HepG2 (cell line): ENCODE results near the gene PTGES3. TPM values are rescaled to one million over a fixed set of nuclear protein-coding genes. Genes with fewer than 3 reads are reported as not detected.

Experiments
- BCLAF1 ChIP-seq: fragments of 450-650 bp; IDR thresholded peaks from 2 replicates; pipeline ENCODE4 v1.6.1; 2017; ENCODE audit warnings: mild to moderate bottlenecking
- BRD4 ChIP-seq: sonication (generic); formaldehyde crosslinking; IDR thresholded peaks from 2 replicates; pipeline ENCODE4 v1.4.0; 2020; ENCODE audit warnings: missing genetic modification reagents
- CHCHD3 ChIP-seq: sonication (generic); formaldehyde crosslinking; IDR thresholded peaks from 2 replicates; pipeline ENCODE4 v1.8.0; 2022; ENCODE audit warnings: mild to moderate bottlenecking, missing genetic modification reagents, moderate library complexity
- EP300 ChIP-seq, 3 experiments: sonication (generic) in 1 of 3; formaldehyde crosslinking in 1 of 3; IDR thresholded peaks; 2 replicates each; pipeline versions ENCODE4 v1.5.1 to v1.6.1; 2011 to 2020; ENCODE audit warnings: low read depth in 2 of 3, low read length in 2 of 3, borderline replicate concordance in 1 of 3, improper control_type of control experiment in 1 of 3, mild to moderate bottlenecking in 1 of 3, missing genetic modification reagents in 1 of 3, moderate library complexity in 1 of 3
- KDM5B ChIP-seq: sonication (generic); formaldehyde crosslinking; IDR thresholded peaks from 2 replicates; pipeline ENCODE4 v1.4.0; 2020; ENCODE audit warnings: missing genetic modification reagents, mild to moderate bottlenecking, borderline replicate concordance
- NR2F1 ChIP-seq, 2 experiments: fragments of 450-650 bp in 1 of 2; formaldehyde crosslinking in 1 of 2; IDR thresholded peaks; 2 replicates each; pipeline versions ENCODE4 v1.5.0 to v1.6.1; 2016 to 2020; ENCODE audit warnings: mild to moderate bottlenecking in 1 of 2, missing compliant biosample characterization in 1 of 2, missing genetic modification reagents in 1 of 2, moderate library complexity in 1 of 2
- TEAD3 ChIP-seq: optimal IDR thresholded peaks from 2 replicates; pipeline ENCODE3; 2016; ENCODE audit warnings: borderline replicate concordance
- ZBTB1 ChIP-seq: sonication (generic); formaldehyde crosslinking; IDR thresholded peaks from 2 replicates; pipeline ENCODE4 v1.4.0; 2020; ENCODE audit warnings: missing genetic modification reagents, borderline replicate concordance
- ZNF225 ChIP-seq: sonication (generic); formaldehyde crosslinking; IDR thresholded peaks from 2 replicates; pipeline ENCODE4 v1.4.0; 2020; ENCODE audit warnings: mild to moderate bottlenecking, missing genetic modification reagents
- ZNF282 ChIP-seq: fragments of 450-650 bp; IDR thresholded peaks from 2 replicates; pipeline ENCODE4 v1.6.1; 2018; ENCODE audit not compliant: partially characterized antibody
- ZNF512B ChIP-seq: sonication (generic); formaldehyde crosslinking; IDR thresholded peaks from 2 replicates; pipeline ENCODE4 v1.5.1; 2020; ENCODE audit warnings: missing genetic modification reagents, mild to moderate bottlenecking, borderline replicate concordance
- ZXDC ChIP-seq: sonication (generic); formaldehyde crosslinking; IDR thresholded peaks from 2 replicates; pipeline ENCODE4 v1.5.0; 2020; ENCODE audit warnings: mild to moderate bottlenecking, missing genetic modification reagents
- polyA plus RNA-seq, 8 experiments: library from polyadenylated mRNA; depleted of rRNA in 3 of 8; stranded (reverse) in 7 of 8; unstranded in 1 of 8; fragments of >200 nt; fragmentation: Illumina TruSeq in 4 of 8; extraction: Trizol in 4 of 8; gene quantifications; 2 replicates each; pipeline versions ENCODE4 v1.2.1 to v1.2.3, GENCODE V29; 2011 to 2016; ENCODE audit warnings: low read depth in 4 of 8, missing spikeins in 1 of 8, mixed read lengths in 1 of 8; ENCODE audit not compliant: insufficient read depth in 1 of 8
- total RNA-seq, 5 experiments: library from RNA; depleted of rRNA; stranded (reverse); fragments of >200 nt; fragmentation: Illumina TruSeq; extraction: Trizol; gene quantifications; 2 replicates each; pipeline ENCODE4 v1.2.3, GENCODE V29; 2016; ENCODE audit warnings: low read depth in 1 of 5
- TF ChIP-seq, protein P1 (sequence below): sonication (generic); formaldehyde crosslinking; IDR thresholded peaks from 2 replicates; pipeline ENCODE4 v1.4.0; 2020; ENCODE audit warnings: missing genetic modification reagents, borderline replicate concordance
- TF ChIP-seq, protein P2 (sequence below): sonication (generic); formaldehyde crosslinking; IDR thresholded peaks from 2 replicates; pipeline ENCODE4 v1.4.0; 2020; ENCODE audit warnings: mild to moderate bottlenecking, low read depth, missing genetic modification reagents

PTGES3 gene
- total and polyA plus RNA-seq, 2 of the 13 experiments (the other 11 are each of a cell fraction or from before 2014, with no cell fraction given) = 54.4 to 159 TPM

DNA sequence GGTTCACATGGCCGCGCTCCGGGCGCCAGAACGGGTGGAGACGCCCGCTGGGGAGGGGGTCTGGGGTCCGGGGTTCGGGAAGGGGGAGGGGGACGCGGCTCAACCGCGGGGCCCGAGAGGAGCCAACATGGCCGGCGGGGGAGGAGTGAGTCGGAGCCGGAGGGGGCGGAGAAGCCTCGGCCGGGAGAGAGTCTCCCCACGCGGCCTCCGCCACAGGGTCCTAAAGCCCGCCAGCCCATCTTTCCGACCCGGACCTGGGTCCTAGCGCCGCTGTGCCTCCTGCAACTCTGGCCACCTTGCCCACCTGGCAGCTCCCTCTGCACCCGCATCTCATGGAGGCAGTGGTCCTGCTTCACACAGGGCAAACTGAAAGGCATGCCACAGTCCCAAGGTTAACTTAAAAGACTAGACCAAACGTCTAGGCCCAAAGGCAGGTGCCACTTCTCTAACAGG is 57.9 kb downstream of the PTGES3 start, which contains the start of gene BAZ2A (continued):
- TF ChIP-seq ZXDC (CRISPR knock-in tag) (no peak), BRD4 (CRISPR knock-in tag) (peak; percentile 74; the same call in 1 of the 2 replicates), ZNF225 (CRISPR knock-in tag) (no peak), BCLAF1 (no peak), ZNF512B (CRISPR knock-in tag) (no peak), KDM5B (CRISPR knock-in tag) (peak; percentile 82; the same call in 1 of the 2 replicates), TEAD3 (peak; percentile 51), EP300 (IDR thresholded peaks at IDR 0.05; ENCODE audit: low read depth in 2 of 2, low read length in 2 of 2) (peak in 1 of 2 experiments; percentile 26; a peak in 1 of 4 replicates), EP300 (CRISPR knock-in tag; IDR thresholded peaks at IDR 0.05; ENCODE audit: borderline replicate concordance) (0 out of 2 replicates have a peak, but pooled peaks have one; percentile 21), NR2F1 (CRISPR knock-in tag; IDR thresholded peaks at IDR 0.05) (no peak), ZBTB1 (CRISPR knock-in tag) (no peak), ZNF282 (no peak), CHCHD3 (CRISPR knock-in tag) (no peak)
- TF ChIP-seq, protein P1, sequence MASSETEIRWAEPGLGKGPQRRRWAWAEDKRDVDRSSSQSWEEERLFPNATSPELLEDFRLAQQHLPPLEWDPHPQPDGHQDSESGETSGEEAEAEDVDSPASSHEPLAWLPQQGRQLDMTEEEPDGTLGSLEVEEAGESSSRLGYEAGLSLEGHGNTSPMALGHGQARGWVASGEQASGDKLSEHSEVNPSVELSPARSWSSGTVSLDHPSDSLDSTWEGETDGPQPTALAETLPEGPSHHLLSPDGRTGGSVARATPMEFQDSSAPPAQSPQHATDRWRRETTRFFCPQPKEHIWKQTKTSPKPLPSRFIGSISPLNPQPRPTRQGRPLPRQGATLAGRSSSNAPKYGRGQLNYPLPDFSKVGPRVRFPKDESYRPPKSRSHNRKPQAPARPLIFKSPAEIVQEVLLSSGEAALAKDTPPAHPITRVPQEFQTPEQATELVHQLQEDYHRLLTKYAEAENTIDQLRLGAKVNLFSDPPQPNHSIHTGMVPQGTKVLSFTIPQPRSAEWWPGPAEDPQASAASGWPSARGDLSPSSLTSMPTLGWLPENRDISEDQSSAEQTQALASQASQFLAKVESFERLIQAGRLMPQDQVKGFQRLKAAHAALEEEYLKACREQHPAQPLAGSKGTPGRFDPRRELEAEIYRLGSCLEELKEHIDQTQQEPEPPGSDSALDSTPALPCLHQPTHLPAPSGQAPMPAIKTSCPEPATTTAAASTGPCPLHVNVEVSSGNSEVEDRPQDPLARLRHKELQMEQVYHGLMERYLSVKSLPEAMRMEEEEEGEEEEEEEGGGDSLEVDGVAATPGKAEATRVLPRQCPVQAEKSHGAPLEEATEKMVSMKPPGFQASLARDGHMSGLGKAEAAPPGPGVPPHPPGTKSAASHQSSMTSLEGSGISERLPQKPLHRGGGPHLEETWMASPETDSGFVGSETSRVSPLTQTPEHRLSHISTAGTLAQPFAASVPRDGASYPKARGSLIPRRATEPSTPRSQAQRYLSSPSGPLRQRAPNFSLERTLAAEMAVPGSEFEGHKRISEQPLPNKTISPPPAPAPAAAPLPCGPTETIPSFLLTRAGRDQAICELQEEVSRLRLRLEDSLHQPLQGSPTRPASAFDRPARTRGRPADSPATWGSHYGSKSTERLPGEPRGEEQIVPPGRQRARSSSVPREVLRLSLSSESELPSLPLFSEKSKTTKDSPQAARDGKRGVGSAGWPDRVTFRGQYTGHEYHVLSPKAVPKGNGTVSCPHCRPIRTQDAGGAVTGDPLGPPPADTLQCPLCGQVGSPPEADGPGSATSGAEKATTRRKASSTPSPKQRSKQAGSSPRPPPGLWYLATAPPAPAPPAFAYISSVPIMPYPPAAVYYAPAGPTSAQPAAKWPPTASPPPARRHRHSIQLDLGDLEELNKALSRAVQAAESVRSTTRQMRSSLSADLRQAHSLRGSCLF (CRISPR knock-in tag) = no peak
- TF ChIP-seq, protein P2, sequence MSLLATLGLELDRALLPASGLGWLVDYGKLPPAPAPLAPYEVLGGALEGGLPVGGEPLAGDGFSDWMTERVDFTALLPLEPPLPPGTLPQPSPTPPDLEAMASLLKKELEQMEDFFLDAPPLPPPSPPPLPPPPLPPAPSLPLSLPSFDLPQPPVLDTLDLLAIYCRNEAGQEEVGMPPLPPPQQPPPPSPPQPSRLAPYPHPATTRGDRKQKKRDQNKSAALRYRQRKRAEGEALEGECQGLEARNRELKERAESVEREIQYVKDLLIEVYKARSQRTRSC = no peak
